Suppressor macrophage (primary cell): ENCODE measurements around the gene NRCAM.
"Not testable (repeated sequence)": the region's sequence is repeated elsewhere in the genome, so short reads cannot be mapped to it uniquely, and the experiment has no call there.

ENCODE experiments used
- DNase-seq, 4 experiments: peaks; one replicate each; pipeline ENCODE4 v3.0.0-alpha.2; 2020 to 2022
- total RNA-seq, 17 experiments: gene quantifications; one replicate each; lab custom pipeline; 2026; ENCODE audit warnings: mixed read lengths in 6 of 17, inconsistent platforms in 3 of 17; lab: John Stamatoyannopoulos, UW

Gene NRCAM
- total RNA-seq = 0.62 to 6.8 (median 1.7) reads per million in 17 experiments

DNA sequence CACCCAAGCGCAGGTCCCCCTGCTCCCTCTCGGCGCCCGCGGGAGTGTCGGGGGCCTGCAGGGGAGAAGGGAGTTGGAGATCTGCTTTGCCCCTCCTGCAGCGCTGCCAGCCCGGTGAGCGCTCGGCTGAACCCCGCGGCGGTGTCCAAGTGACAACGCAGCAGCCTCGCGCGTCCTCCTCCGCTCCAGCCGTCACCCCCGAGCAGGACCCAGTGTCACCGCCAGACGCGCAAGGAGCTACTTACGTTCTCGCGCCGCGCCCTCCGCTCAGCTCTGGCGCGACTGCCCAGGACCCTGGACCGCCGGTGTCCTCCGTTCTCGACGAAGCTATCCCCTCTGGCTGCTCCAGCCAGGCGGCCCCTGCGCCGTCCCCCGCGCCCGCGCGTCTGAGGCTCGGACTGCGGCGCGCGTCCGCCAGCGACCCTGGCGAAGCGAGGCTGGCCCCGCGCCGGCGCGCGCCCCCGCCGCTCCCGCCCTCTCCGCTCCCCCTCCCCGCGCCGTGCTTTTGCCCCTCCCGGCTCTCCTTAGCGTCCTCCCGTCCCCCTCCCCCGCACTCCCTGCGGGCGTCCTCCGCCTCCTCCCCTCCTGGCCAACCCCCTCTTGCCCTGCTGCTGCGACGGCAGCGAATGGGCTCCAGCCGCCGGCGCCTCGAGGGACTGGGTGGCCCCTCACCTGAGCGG lies at the start of gene NRCAM:
Gene NRCAM (minus strand): TSS at position 439 of the 680 bp plus-strand sequence. CDS start 216,372 bp downstream, outside the sequence.
- DNase-seq = peak in 3 of 4 experiments; percentile 27 to 60 (median 29)

DNA sequence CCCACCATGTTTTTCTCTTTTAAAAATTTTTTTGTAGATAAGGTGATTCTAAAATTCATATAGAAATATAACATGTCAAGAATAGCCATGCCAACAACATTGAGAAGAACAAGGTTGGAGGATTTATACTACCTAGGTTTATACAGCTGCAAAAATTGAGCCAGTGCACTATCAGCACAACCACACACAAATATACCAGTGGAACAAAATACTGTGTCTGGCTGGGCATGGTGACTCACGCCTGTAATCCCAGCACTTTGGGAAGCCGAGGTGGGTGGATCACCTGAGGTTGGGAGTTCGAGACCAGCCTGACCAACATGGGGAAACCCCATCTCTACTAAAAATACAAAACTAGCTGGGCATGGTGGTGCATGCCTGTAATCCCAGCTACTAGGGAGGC lies 48.3 kb upstream of the NRCAM start:
- not testable (repeated sequence) for DNase-seq

DNA sequence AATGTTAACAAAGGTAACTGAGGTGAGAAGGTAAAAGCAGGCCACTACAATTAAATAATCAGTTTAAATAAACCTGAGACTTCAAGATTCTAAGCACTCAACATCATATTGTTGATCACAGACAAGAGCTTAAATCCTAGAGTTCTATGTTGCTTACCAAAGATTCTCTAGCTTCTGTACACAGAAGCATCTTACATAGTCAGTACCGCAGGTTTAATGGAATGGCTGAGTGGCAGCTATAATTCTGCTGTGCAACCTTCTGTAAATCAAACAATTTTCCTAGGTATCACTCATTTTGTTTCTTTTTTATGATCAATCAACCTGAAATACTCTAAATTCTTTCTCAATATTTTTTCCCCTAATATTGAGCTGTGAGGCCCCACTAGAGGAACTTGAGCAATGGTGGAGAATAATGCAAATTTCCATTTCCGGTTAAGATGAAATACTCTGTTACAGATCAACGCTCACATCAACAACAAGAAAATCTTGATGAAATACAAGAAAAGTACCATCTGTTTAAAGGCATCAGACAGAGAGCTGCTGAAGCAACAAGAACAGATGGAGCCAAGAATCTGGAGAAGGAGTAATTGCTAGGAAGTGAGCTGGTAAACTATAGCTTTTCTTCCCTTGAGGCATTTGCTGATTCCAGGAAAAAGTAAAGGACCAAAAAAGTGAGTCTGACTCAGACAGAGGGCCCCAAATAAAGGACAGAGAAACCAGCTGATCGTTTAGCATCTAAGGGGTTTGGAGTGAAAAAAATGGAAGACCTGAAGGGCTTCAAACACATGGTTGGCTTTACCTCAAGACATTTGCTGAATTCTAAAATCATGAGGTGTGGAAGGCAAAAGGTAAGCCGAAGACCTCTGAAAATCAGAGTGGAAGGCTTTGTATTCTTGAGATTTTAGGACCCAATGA lies 47.1 kb upstream of the NRCAM start:
- no peak for DNase-seq

DNA sequence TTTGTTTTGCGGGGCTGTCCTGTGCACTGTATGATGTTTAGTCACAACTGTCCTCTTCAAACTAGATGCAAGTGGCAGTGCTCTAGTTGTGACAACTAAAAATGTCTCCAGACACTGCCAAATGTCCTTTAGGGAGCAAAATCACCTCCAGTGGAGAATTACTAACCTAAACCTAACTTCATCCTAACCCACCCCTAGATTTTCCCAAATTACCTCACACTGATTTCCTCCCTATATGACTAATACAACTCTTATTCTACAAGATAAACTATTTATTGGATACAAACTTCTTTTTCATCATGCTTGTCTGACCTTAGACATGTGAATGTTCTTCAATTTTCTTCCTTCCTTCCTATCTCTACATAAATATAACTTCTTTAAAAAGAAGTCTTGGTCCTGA lies 43.3 kb upstream of the NRCAM start:
- no peak for DNase-seq

DNA sequence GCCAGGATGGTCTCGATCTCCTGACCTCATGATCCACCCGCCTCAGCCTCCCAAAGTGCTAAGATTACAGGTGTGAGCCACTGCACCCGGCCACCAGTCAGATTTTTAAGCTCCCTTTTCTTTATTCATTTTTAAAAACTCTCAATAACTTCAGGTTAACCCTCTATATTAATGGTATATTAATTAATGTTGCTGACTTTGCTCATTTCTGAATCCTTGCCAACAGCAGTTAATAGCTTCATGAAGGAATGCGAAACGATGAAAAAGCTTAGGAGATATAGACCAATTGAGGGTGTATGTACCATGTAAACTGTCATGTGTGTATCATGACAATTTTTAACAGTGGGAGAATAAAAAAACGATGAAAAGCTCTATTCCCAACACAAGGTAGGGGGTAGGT lies 42.2 kb upstream of the NRCAM start:
- DNase-seq = no peak

DNA sequence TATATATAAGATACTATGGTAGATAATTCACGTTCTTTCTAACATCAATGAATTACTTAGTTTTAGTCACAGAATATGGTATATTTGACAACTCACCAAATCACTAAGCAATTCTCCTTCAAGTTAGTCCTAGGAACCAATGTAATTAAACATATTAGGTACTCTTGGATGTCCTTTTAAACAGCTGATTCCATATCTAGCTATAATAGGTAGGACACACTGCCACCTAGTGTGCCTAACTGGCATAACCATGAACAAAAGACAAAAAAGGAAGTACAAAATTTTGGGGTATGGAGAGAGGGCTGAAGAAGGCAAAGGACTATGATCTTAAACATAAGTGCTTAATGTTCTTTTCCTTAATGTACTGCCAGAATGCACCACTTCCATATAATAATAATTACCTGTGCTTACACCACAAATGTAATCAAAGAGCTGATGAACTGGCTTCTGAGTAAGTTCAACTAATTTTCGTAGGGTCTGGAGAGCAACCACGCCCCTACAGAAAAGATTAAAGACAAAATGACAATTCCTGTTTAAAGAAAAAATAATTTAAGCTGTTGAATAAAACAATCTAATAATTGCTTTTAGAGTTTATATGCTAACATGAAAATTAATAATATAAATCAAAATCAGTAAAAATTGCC lies 41.0 kb upstream of the NRCAM start:
- DNase-seq = peak; percentile 63 to 77 (median 70)

DNA sequence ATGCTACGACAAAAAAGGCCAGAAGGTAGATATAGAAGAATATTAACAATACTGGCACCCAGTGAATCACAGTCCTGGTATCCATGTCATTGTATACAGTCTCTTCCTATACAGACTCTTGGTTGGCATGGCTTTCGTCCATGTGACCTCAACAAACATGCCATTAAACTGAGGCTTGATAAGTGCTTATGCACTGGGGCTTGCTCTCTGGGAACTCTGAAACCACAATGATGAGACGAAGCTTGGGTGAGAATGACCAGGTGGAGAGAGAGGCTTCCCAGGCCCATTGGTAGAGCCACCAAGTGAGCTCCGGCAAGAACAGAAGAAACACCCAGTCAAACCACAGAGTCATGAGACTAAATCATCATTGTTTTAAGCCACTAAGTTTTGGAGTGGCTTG lies 36.5 kb upstream of the NRCAM start:
- no peak for DNase-seq

DNA sequence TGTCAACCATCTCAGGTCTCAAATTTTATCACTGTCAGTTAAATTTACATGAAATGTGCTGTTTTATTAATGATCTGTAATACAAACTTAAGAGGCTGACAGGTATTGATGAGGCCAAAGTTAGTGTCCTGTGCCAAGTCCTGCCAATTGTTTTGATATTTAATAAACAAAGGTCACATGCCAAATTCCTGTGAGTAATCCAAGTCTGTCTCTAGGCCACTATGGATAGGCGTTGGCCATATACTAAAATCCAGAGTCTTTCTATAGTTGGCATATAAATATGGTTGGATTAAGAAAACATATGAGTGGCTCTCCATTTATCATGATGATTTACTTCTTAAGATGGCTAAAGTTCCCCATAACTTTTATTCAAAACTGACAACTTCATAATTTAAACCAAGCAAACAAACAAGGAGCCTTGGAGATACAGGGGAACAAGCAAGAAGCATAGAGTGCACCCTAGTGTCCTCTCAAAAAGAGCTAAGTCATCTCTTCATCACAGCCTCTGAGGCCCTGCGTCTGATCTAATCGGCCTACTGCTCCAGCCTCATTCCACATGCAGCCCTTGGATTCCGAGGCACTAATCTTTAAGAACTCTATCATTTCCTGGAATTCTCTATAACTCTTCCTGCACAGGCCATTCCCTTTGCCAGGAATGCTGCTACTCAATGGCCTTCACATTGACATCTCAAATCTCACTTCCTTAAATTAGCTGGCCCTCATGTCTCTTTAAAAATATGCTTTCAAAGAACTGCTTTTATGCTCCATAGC lies 32.7 kb upstream of the NRCAM start:
- no peak for DNase-seq

DNA sequence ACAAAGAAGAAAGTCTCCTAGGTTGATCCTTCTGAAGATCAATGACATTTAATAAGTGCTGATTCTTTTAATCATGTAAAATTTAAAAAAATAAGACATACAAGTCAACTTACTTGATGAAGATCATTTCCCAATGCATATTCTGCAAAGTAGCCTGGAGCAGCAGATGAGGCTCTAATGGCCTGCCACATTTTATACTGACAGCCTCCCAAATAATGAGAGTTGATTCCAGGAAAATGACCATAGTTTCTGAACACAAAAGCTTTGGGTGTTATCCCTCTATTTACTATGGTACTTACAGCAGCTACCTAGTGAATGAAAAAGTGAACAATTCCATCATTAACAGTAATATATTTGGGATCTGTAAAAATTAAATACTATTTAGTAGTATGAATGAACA lies 31.4 kb upstream of the NRCAM start:
- DNase-seq = no peak

DNA sequence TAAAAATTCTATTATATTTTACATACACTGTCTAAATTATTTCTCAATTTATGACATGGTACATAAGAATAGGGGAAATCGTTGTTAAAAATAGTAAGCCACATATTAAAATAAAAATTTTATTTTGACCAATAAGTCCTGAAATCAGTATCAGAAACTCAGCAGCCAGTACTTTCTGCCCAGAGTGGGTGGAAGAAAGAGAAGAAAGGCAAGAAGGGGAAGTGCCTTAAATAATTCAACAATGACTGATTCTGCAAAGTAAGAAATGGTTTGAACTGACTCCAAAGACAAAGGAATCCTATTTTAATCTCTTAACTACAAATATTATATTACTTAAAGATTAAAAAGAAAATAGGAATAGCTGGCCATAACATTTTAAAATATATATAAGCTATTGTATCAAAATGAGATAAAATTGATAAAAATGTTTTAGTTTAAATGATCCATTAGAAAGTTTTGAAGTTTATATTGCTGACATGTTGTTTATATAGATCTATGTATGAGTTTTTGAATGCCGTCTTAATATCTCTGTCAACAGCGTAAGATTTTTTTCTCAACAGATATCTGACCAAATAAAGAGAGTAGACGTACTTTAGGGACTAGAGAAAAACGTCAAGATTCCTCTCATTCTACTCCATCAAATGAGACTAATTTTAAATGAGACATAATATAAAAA lies 30.2 kb upstream of the NRCAM start:
- DNase-seq = peak; percentile 11 to 32 (median 24)

DNA sequence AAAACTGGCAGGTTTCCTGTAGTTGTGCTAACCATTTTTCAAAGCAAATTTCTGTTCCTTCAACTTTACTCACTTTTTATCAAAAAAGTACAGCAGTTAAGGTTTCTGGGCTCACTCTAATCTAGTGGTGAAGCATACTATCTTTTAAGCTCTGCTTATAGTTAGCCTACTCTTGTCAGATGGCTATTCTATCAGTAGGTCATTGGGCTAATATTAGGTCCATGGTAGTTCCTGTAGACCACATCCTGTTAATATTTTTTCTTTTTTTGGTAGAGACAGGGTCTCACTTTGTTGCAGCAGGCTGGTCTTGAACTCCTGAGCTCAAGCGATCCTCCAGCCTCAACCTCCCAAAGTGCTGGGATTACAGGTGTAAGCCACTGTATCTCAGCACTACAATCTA lies 27.9 kb upstream of the NRCAM start:
- no peak for DNase-seq

DNA sequence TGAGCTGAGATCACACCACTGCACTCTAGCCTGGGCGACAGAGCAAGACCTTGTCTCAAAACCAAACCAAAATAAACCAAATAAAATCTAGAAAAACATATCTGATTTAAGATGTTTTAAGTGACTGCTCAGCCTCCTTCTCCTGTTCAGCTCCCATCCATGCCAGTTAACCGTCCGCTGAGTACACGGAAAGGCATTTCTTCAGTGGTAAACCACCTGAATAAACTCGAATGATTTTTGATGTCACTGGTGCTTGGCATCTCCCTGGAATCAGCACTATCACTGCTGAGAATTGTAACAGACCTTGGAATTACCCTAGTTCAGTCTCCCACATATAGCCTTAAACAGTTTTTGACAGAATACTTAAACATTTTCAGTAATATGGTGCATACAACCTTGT lies 24.1 kb upstream of the NRCAM start:
- DNase-seq = no peak

DNA sequence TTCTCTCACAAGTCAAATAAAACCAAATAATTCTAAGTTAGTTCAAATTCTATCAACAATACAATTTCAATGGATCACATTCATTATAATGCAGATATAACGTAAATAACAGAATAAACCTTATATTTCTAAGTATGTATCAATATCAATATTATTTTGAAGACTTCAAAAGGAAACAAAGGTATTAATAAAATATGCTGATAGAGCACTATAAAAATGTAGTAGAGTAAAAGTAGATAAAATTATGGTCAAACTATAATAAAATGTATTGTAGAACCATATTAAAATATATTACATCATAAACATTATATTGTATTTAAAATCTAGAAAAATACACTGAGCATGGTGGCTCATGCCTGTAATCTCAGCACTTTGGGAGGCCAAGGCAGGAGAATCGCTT lies 23.5 kb upstream of the NRCAM start:
- DNase-seq = no peak

DNA sequence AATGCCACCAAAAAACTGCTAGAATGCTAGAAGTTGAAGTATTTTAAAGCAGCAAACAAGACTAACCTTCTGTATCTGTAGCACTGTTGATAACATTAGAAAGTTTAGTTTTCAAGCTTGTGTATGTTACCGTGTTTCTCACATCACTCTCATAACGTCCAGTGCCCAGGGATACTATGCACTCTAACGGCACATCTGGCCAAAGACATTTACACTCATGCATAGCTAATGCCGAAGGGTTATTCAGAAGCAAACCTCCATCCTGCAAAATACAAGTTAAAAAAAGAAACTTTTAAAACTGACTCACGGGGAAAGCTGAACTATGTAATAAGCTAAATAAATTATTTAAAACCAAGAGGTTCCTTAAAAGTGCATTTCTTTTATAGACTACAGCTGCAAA lies 22.9 kb upstream of the NRCAM start:
- DNase-seq = no peak

DNA sequence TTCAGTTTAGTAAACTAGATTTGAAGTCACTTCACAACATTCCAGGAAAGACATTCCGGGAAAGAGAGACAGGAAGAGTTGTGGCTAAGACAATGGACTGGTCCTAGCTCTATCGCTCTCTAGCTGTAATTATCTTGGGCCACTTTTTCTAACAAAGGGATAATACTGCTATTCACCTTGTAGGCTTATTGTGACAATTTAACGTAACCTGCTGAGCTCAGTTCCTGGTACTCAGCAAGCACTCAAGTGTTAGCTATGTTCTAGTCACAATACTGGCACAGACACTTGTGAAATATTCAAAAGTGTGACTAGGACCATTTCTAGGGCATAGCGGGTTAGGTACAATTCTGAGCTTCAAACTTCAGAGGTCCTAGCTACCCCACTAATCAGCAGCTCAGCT lies 12.0 kb upstream of the NRCAM start:
- DNase-seq = no peak

DNA sequence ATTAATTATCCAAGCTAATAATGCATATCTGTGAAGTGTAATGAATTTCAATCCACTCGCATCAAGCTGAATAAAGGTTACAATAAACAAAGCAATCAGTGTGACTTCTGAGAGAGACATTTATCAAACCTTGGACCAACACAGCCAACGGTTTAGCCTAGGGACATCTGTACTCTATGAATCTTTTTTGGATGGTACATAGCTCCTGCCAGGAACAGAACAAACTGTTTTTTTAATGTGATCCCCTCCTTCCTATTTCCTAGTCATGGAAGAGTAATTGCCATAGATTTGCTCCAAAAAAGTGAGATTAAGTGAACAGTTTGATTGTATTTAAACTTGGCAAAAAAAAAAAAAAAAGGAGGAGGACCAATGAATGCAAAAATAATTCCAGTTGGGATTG lies 11.2 kb upstream of the NRCAM start:
- DNase-seq = no peak

DNA sequence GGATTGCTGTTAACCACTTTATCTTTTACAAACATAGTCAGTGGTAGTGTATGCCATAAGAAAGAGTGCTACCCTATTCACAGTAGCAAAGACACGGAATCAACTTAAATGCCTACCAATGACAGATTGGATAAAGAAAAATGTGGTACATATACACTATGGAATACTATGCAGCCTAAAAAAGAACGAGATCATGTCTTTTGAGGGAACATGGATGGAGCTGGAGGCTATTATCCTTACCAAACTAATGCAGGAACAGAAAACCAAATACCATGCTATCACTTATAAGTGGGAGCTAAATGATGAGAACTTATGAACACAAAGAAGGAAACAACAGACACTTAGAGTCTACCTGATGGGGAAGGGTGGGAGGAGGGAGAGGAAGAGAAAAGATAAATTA lies 10.1 kb upstream of the NRCAM start:
- DNase-seq = not testable (repeated sequence)

DNA sequence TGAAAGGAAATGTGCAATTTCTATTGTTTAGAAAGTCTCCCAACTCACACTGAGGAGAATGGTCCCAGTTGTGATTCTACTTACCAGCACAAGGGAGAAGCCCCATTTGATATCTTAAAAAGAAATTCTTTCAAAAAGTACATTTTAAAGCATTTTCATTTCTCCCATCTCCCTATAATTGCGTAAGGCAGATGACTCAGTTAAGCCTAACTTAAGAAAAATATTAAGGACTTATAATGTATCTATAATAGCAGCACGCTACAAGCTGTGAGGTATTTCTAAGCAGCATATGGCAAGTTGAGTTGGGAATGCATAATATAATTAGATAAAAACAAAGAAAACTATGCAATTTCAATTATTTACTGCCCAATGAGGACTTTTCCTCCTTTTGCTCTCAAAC lies 8.5 kb upstream of the NRCAM start:
- DNase-seq = no peak

DNA sequence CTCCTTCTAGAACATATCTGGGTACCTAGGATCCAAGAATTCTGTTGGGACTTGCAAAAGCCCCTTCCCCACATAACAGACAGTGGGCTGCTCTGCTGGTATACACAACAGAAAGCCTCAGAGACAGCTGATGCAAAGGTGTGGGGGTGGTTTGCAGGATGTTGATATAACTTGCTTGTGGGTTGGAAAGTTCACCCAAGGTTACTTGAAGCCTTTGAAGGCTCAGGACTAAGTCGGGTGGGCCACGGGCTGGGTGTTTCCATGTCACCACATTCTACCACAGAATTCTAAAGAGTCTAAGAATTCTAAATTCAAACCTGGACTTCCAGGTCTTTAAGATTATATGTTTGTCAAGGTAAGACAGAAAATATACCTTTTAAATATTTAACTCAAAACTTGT lies 7.4 kb upstream of the NRCAM start:
- DNase-seq = peak in 1 of 4 experiments; percentile 17

DNA sequence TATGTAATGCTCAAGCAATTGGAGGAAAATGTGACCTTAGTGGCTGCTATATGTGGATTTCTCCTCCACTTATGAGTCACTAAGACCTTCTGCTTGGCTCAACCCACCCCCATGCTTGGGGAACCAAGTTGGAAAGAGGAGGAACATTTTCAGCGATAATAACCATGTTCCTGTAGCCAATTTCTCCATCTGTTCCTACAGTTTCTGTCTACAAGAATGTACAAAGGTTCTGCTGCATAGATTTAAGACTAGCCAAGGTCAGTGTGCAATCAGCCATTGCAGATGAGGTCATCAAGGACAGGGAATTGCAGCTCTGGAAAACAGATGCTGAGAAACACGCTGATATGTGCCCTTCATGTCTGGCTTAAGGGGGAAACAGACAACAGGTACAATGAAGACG lies 5.6 kb upstream of the NRCAM start:
- DNase-seq = peak in 2 of 4 experiments; percentile 19 to 24

DNA sequence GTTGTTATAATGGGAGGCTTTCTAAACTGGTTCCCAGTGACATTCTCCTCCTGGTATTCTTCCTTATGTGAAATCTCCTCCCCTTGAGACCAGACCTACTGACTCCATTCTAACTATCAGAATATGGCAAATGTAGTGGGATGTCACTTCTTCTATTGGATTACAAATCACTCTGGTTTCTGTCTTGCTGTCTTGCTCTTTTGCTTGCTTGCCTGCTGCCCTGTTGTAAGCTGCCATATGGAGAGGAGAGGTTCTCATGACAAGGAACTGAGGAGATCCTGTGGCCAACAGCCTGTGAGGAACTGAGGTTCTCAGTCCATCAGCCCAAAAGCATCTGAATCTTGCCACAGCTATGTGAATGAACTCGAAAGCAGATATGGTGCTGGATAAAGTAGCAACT lies 4.7 kb upstream of the NRCAM start:
- DNase-seq = no peak
